ENCODE results near the gene HOXA3.

The HOXA3 gene

GRCh38 chr7:27165996-27166530, 13.7 kb upstream of the HOXA3 start:
- no peak for DNase-seq (ENCODE audit: low read depth)

- no peak for DNase-seq (ENCODE audit: low read depth)
Measured at GRCh38 chr7:27165089-27165995, 13.0 kb upstream of the HOXA3 start, which contains the start of gene HOXA9. Gene HOXA9, minus strand, starts transcription at chr7:27165537. Its CDS starts 80 bp downstream, at chr7:27165457.

- no peak for DNase-seq (ENCODE audit: low read depth)
Measured at GRCh38 chr7:27164367-27165088, 12.1 kb upstream of the HOXA3 start.

GRCh38 chr7:27164045-27164366, 11.6 kb upstream of the HOXA3 start:
- no peak for DNase-seq (ENCODE audit: low read depth)

GRCh38 chr7:27163288-27164044, 11.1 kb upstream of the HOXA3 start:
- no peak for DNase-seq (ENCODE audit: low read depth)

- no peak for DNase-seq (ENCODE audit: low read depth)
Measured at GRCh38 chr7:27162561-27163287, 10.3 kb upstream of the HOXA3 start.

- DNase-seq (ENCODE audit: low read depth): no peak
Measured at GRCh38 chr7:27161721-27162560, 9.6 kb upstream of the HOXA3 start.

- DNase-seq (ENCODE audit: low read depth): no peak
Measured at GRCh38 chr7:27161214-27161720, 8.9 kb upstream of the HOXA3 start.

GRCh38 chr7:27160546-27161213, 8.3 kb upstream of the HOXA3 start:
- DNase-seq (ENCODE audit: low read depth): peak; percentile 76

- no peak for DNase-seq (ENCODE audit: low read depth)
Measured at GRCh38 chr7:27160145-27160545, 7.8 kb upstream of the HOXA3 start.

- no peak for DNase-seq (ENCODE audit: low read depth)
Measured at GRCh38 chr7:27159266-27160144, 7.1 kb upstream of the HOXA3 start.

- DNase-seq (ENCODE audit: low read depth): no peak
Measured at GRCh38 chr7:27158436-27159265, 6.3 kb upstream of the HOXA3 start.

- DNase-seq (ENCODE audit: low read depth): no peak
Measured at GRCh38 chr7:27157702-27158431, 5.5 kb upstream of the HOXA3 start.

- no peak for DNase-seq (ENCODE audit: low read depth)
Measured at GRCh38 chr7:27156916-27157701, 4.7 kb upstream of the HOXA3 start.

- no peak for DNase-seq (ENCODE audit: low read depth)
Measured at GRCh38 chr7:27156508-27156898, 4.1 kb upstream of the HOXA3 start, which contains the start of gene HOXA7. Gene HOXA7, minus strand, starts transcription at chr7:27156675. Its CDS starts 130 bp downstream, at chr7:27156545.

- DNase-seq (ENCODE audit: low read depth): no peak
Measured at GRCh38 chr7:27155816-27156507, 3.6 kb upstream of the HOXA3 start.
